Hindlimb muscle (tissue), 1 donor: ENCODE measurements around the gene CFAP298. TPM values are rescaled to one million over a fixed set of nuclear protein-coding genes. Genes with fewer than 3 reads are reported as not detected.
"Not testable (repeated sequence)": the region's sequence is repeated elsewhere in the genome, so short reads cannot be mapped to it uniquely, and the experiment has no call there.

Experiments
- DNase-seq: peaks from one replicate; pipeline ENCODE4 v3.0.0-alpha.2; 2013
- polyA plus RNA-seq: library from polyadenylated mRNA; unstranded; fragments of 120-200 nt; gene quantifications from one replicate; pipeline ENCODE4 v1.2.1, GENCODE V29; 2013; ENCODE audit not compliant: insufficient read length

CFAP298 gene
- polyA plus RNA-seq, 1 donor = 28.1 TPM

GRCh38 chr21:32566741-32567389 lies 45.3 kb downstream of the CFAP298 start:
- DNase-seq = no peak

- no peak for DNase-seq
Measured at GRCh38 chr21:32565856-32566465, 46.2 kb downstream of the CFAP298 start.

- no peak for DNase-seq
Measured at GRCh38 chr21:32562915-32563314, 49.3 kb downstream of the CFAP298 start.

- DNase-seq = peak; percentile 14
Measured at GRCh38 chr21:32562426-32562825, 49.8 kb downstream of the CFAP298 start.

- not testable (repeated sequence) for DNase-seq
Measured at GRCh38 chr21:32561476-32561875, 50.7 kb downstream of the CFAP298 start.

GRCh38 chr21:32560896-32561295 lies 51.3 kb downstream of the CFAP298 start:
- DNase-seq = no peak

GRCh38 chr21:32559006-32559610 lies 53.1 kb downstream of the CFAP298 start:
- DNase-seq = no peak

GRCh38 chr21:32558106-32558505 lies 54.1 kb downstream of the CFAP298 start:
- DNase-seq = no peak

GRCh38 chr21:32554832-32555638 lies 57.1 kb downstream of the CFAP298 start:
- no peak for DNase-seq

- no peak for DNase-seq
Measured at GRCh38 chr21:32549886-32550285, 62.3 kb downstream of the CFAP298 start.

GRCh38 chr21:32549440-32549839 lies 62.7 kb downstream of the CFAP298 start:
- no peak for DNase-seq

Other genes with a start within 250 kb of the CFAP298 start
- gene URB1, start 219.4 kb downstream of the CFAP298 start, polyA plus RNA-seq = 13.8 TPM
- 2.1 TPM for gene EVA1C, start 199.7 kb downstream of the CFAP298 start, polyA plus RNA-seq
- gene TCP10L, start 26.9 kb downstream of the CFAP298 start, polyA plus RNA-seq = 1.6 TPM
- gene SYNJ1, start 115.6 kb upstream of the CFAP298 start, polyA plus RNA-seq = 6.0 TPM
- 38.7 TPM for gene PAXBP1, start 159.4 kb upstream of the CFAP298 start, polyA plus RNA-seq